Breast epithelium (tissue), 3 donors: ENCODE measurements around the gene NCBP2.

Source experiments
- POLR2A ChIP-seq: fragments of 450-650 bp; IDR thresholded peaks from one replicate; pipeline ENCODE4 v1.6.1; 2016; ENCODE audit warnings: antibody characterized with exemption, mild to moderate bottlenecking, moderate library complexity
- POLR2AphosphoS5 ChIP-seq, 3 donors: sonication (generic); formaldehyde crosslinking; IDR thresholded peaks; one replicate each; pipeline ENCODE4 v1.6.1; 2017; ENCODE audit warnings: antibody characterized with exemption in 3 of 3
- TF ChIP-seq, protein P1 (sequence below), 3 donors: fragments of 450-650 bp; IDR thresholded peaks; one replicate each; pipeline ENCODE4 v1.5.1; 2016 to 2017; ENCODE audit warnings: antibody characterized with exemption in 3 of 3, mild to moderate bottlenecking in 3 of 3, moderate library complexity in 3 of 3

- TF ChIP-seq, protein P1, sequence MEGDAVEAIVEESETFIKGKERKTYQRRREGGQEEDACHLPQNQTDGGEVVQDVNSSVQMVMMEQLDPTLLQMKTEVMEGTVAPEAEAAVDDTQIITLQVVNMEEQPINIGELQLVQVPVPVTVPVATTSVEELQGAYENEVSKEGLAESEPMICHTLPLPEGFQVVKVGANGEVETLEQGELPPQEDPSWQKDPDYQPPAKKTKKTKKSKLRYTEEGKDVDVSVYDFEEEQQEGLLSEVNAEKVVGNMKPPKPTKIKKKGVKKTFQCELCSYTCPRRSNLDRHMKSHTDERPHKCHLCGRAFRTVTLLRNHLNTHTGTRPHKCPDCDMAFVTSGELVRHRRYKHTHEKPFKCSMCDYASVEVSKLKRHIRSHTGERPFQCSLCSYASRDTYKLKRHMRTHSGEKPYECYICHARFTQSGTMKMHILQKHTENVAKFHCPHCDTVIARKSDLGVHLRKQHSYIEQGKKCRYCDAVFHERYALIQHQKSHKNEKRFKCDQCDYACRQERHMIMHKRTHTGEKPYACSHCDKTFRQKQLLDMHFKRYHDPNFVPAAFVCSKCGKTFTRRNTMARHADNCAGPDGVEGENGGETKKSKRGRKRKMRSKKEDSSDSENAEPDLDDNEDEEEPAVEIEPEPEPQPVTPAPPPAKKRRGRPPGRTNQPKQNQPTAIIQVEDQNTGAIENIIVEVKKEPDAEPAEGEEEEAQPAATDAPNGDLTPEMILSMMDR (IDR thresholded peaks at IDR 0.05) = no peak
- no peak for TF ChIP-seq POLR2A
- no peak for TF ChIP-seq POLR2AphosphoS5 (IDR thresholded peaks at IDR 0.05)
Observed at GRCh38 chr3:196962930-196963630, 20.8 kb upstream of the NCBP2 start.
